22Rv1 (cell line): ENCODE data around the gene BZW2.

Experiments used
- CTCF ChIP-seq: fragments of 450-650 bp; IDR thresholded peaks from 2 replicates; pipeline ENCODE4 v1.5.1; 2017; ENCODE audit warnings: mild to moderate bottlenecking
- ZFX ChIP-seq: fragments of 450-650 bp; IDR thresholded peaks from 2 replicates; pipeline ENCODE4 v1.6.1; 2017; ENCODE audit warnings: antibody characterized with exemption, borderline replicate concordance

GRCh38 chr7:16712916-16713315 is 66.9 kb downstream of the BZW2 start:
- TF ChIP-seq CTCF (no peak), ZFX (no peak)
